HUES6 (cell line): ENCODE measurements around the gene PARD3.
"Not testable (repeated sequence)": the region's sequence is repeated elsewhere in the genome, so short reads cannot be mapped to it uniquely, and the experiment has no call there.

ENCODE experiments used
- H3K27ac ChIP-seq: 2 replicates; pipeline ENCODE4 v1.7.0; 2013; ENCODE audit warnings: low read depth, mild to moderate bottlenecking, low read length, inconsistent platforms
- H3K27me3 ChIP-seq: 2 replicates; pipeline ENCODE4 v1.6.1; 2013; ENCODE audit warnings: low read length; ENCODE audit not compliant: control insufficient read depth, insufficient read depth
- H3K36me3 ChIP-seq: 2 replicates; pipeline ENCODE4 v1.6.1; 2013; ENCODE audit warnings: low read length; ENCODE audit not compliant: control insufficient read depth, insufficient read depth
- H3K4me1 ChIP-seq: 2 replicates; pipeline ENCODE4 v1.6.1; 2013; ENCODE audit warnings: low read length; ENCODE audit not compliant: control insufficient read depth, insufficient read depth
- H3K4me3 ChIP-seq: 2 replicates; pipeline ENCODE4 v1.5.1; 2013; ENCODE audit warnings: low read depth, low read length
- H3K9ac ChIP-seq: one replicate; pipeline ENCODE4 v1.6.1; 2013; ENCODE audit warnings: mild to moderate bottlenecking, low read length
- H3K9me3 ChIP-seq: 2 replicates; pipeline ENCODE4 v1.6.1; 2013; ENCODE audit warnings: low read depth, low read length; ENCODE audit not compliant: control insufficient read depth, insufficient read depth

PARD3 gene

DNA sequence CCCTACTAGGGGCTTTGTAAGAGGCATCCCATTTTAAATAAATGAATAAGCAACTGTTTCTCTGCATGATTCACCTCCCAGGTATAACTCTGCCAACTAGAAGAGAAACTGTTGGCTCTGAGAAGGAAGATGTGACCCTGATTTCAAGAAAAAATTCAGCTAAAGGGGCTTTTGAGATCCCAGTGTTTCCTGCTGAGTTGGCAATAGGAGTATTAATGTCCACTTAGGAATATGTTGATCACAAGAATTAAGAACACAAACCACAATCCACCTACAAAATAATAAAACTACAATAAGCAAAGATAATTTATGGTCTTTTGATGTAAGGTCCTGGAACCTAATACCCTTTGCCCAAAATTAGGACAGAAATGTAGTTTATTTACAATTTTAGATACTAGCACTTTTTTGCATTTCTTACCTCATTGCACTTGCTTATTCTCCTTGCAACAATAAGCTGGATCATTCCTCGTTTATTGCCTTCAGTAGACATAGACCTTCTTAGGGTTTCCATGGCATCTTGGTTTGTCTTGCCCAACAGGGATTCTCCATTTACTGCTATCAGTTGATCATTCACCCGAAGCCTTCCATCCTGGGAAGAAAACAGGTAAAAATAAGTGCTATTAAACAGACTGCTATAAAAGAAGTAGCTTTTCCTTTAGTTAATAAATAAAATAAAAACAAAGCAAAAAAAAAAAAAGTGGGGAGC lies 456.2 kb downstream of the PARD3 start:
- H3K4me3 ChIP-seq: no peak overlapping the region
- no peaks in the 10 kb centered on the region for H3K4me1 ChIP-seq
- peaks cover 9% of the 10 kb centered on the region; the same call in 1 of the 2 replicates for H3K36me3 ChIP-seq
- H3K9ac ChIP-seq: no peak overlapping the region
- no peaks in the 10 kb centered on the region for H3K9me3 ChIP-seq
- no peaks in the 10 kb centered on the region for H3K27me3 ChIP-seq
- no peak overlapping the region for H3K27ac ChIP-seq

- H3K36me3 ChIP-seq: peaks cover 9% of the 10 kb centered on the region; the same call in 1 of the 2 replicates
- H3K9ac ChIP-seq: no peak overlapping the region
- no peaks in the 10 kb centered on the region for H3K4me1 ChIP-seq
- no peaks in the 10 kb centered on the region for H3K9me3 ChIP-seq
- no peak overlapping the region for H3K4me3 ChIP-seq
- no peaks in the 10 kb centered on the region for H3K27me3 ChIP-seq
- no peak overlapping the region for H3K27ac ChIP-seq
Observed at GRCh38 chr10:34356463-34356862, 458.6 kb downstream of the PARD3 start.

- not testable (repeated sequence) for H3K4me3 ChIP-seq, H3K9ac ChIP-seq, H3K4me1 ChIP-seq, H3K27me3 ChIP-seq, H3K36me3 ChIP-seq, H3K9me3 ChIP-seq, H3K27ac ChIP-seq
Observed at GRCh38 chr10:34353530-34353929, 461.6 kb downstream of the PARD3 start.

DNA sequence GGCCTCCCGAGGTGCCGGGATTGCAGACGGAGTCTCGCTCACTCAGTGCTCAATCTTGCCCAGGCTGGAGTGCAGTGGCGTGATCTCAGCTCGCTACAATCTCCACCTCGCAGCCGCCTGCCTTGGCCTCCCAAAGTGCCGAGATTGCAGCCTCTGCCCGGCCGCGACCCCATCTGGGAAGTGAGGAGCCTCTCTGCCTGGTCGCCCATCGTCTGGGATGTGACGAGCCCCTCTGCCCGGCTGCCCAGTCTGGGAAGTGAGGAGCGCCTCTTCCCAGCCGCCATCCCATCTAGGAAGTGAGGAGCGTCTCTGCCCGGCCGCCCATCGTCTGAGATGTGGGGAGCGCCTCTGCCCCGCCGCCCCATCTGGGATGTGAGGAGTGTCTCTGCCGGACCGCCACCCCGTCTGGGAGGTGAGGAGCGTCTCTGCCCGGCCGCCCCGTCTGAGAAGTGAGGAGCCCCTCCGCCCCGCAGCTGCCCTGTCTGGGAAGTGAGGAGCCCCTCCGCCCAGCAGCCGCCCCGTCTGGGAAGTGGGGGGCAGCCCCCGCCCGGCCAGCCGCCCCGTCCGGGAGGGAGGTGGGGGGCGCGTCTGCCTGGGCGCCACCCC lies 462.4 kb downstream of the PARD3 start:
- H3K9me3 ChIP-seq, H3K27ac ChIP-seq, H3K4me3 ChIP-seq, H3K4me1 ChIP-seq, H3K9ac ChIP-seq, H3K27me3 ChIP-seq, H3K36me3 ChIP-seq: not testable (repeated sequence)

DNA sequence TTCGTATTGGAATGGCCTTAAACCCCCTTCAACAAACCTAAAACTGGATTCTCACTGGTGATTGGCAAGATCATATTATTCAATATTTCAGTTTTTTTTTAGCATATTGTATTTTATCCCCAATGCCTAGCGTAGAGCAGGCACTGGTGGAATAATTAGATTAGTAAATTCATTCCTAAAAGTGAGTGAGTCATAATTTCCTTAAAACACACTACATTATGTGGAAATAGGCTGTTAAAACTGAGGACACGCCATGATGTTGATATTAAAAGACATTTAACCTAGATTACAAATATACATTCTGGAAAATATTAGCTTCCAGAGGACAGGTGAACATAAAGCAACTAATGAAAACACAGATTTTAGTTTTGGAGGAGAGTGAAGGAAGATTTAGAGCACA lies 463.9 kb downstream of the PARD3 start:
- no peak overlapping the region for H3K4me3 ChIP-seq
- peaks cover 6% of the 10 kb centered on the region; the same call in 1 of the 2 replicates for H3K36me3 ChIP-seq
- H3K27me3 ChIP-seq: no peaks in the 10 kb centered on the region
- H3K27ac ChIP-seq: no peak overlapping the region
- no peaks in the 10 kb centered on the region for H3K4me1 ChIP-seq
- H3K9ac ChIP-seq: no peak overlapping the region
- H3K9me3 ChIP-seq: no peaks in the 10 kb centered on the region

GRCh38 chr10:34348917-34349485 lies 466.1 kb downstream of the PARD3 start:
- no peak overlapping the region for H3K9ac ChIP-seq
- no peaks in the 10 kb centered on the region for H3K9me3 ChIP-seq
- H3K27ac ChIP-seq: no peak overlapping the region
- no peak overlapping the region for H3K4me3 ChIP-seq
- H3K27me3 ChIP-seq: no peaks in the 10 kb centered on the region
- H3K4me1 ChIP-seq: no peaks in the 10 kb centered on the region
- H3K36me3 ChIP-seq: no peaks in the 10 kb centered on the region

GRCh38 chr10:34348021-34348420 lies 467.1 kb downstream of the PARD3 start:
- Histone ChIP-seq H3K4me1 (no peaks in the 10 kb centered on the region), H3K4me3 (no peak overlapping the region), H3K9me3 (no peaks in the 10 kb centered on the region), H3K9ac (no peak overlapping the region), H3K36me3 (no peaks in the 10 kb centered on the region), H3K27me3 (no peaks in the 10 kb centered on the region), H3K27ac (no peak overlapping the region)

GRCh38 chr10:34347131-34347530 lies 468.0 kb downstream of the PARD3 start:
- no peak overlapping the region for H3K9ac ChIP-seq
- H3K4me3 ChIP-seq: no peak overlapping the region
- H3K4me1 ChIP-seq: no peaks in the 10 kb centered on the region
- H3K27me3 ChIP-seq: no peaks in the 10 kb centered on the region
- H3K36me3 ChIP-seq: no peaks in the 10 kb centered on the region
- no peak overlapping the region for H3K27ac ChIP-seq
- H3K9me3 ChIP-seq: no peaks in the 10 kb centered on the region

GRCh38 chr10:34346516-34347100 lies 468.5 kb downstream of the PARD3 start:
- H3K9ac ChIP-seq: no peak overlapping the region
- H3K27ac ChIP-seq: no peak overlapping the region
- H3K27me3 ChIP-seq: no peaks in the 10 kb centered on the region
- H3K4me3 ChIP-seq: no peak overlapping the region
- H3K9me3 ChIP-seq: no peaks in the 10 kb centered on the region
- H3K4me1 ChIP-seq: no peaks in the 10 kb centered on the region
- no peaks in the 10 kb centered on the region for H3K36me3 ChIP-seq

- no peak overlapping the region for H3K27ac ChIP-seq
- no peaks in the 10 kb centered on the region for H3K9me3 ChIP-seq
- H3K36me3 ChIP-seq: no peaks in the 10 kb centered on the region
- H3K27me3 ChIP-seq: no peaks in the 10 kb centered on the region
- H3K4me3 ChIP-seq: no peak overlapping the region
- no peaks in the 10 kb centered on the region for H3K4me1 ChIP-seq
- no peak overlapping the region for H3K9ac ChIP-seq
Observed at GRCh38 chr10:34345383-34345782, 469.7 kb downstream of the PARD3 start.

DNA sequence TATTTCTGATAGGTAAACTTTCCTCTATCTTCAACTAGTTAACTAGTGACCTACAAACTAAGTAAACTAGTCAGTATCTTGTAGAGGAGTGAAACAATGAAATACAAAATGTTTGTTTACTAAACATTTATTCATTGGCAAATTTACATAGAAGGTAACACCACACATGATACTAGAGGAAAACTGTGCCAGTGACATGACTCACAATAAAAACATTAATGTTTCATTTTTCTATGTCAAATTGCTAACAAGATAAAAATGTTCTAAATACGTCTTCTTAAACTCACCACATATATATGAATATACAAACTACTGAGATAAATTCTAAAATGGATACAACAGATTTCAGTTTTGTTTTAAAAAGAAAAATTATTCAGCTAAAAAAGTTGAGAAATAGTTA lies 471.3 kb downstream of the PARD3 start:
- Histone ChIP-seq H3K9ac (no peak overlapping the region), H3K9me3 (no peaks in the 10 kb centered on the region), H3K4me3 (no peak overlapping the region), H3K36me3 (no peaks in the 10 kb centered on the region), H3K4me1 (no peaks in the 10 kb centered on the region), H3K27ac (no peak overlapping the region), H3K27me3 (no peaks in the 10 kb centered on the region)
